Peyer's patch (tissue), 4 donors: ENCODE data around the gene LAMTOR2.

Experiments
- CTCF ChIP-seq, 6 experiments: fragments of 450-650 bp in 4 of 6; fragments of 200-600 bp in 2 of 6; sonication (generic) in 1 of 6; IDR thresholded peaks; one replicate each; pipeline ENCODE4 v1.5.1; 2017 to 2019; ENCODE audit warnings: antibody characterized with exemption in 6 of 6, mild to moderate bottlenecking in 3 of 6, moderate library complexity in 1 of 6
- POLR2A ChIP-seq, 2 donors: fragments of 450-650 bp; IDR thresholded peaks; one replicate each; pipeline ENCODE4 v1.5.1; 2017; ENCODE audit warnings: antibody characterized with exemption in 2 of 2, mild to moderate bottlenecking in 2 of 2, moderate library complexity in 2 of 2

- TF ChIP-seq CTCF (IDR thresholded peaks at IDR 0.05) (no peak), POLR2A (IDR thresholded peaks at IDR 0.05) (no peak)
Observed at GRCh38 chr1:156108057-156108456, 53.5 kb downstream of the LAMTOR2 start.
